ENCODE measurements around the gene FCGR2B.
"Not testable (repeated sequence)": the region's sequence is repeated elsewhere in the genome, so short reads cannot be mapped to it uniquely, and the experiment has no call there.

GRCh38 chr1:161618517-161618916, 44.4 kb upstream of the FCGR2B start:
- not testable (repeated sequence) for TF ChIP-seq CTCF, POLR2A (IDR thresholded peaks at IDR 0.05)

Data from thyroid gland (tissue), 4 donors.